K562 (cell line): ENCODE results near the gene CLEC2L. TPM values are rescaled to one million over a fixed set of nuclear protein-coding genes. Genes with fewer than 3 reads are reported as not detected.

Experiments used
- HMG20B ChIP-seq: fragments of 250-450 bp; sonication (Bioruptor Pico); IDR thresholded peaks from 2 replicates; pipeline ENCODE4 v1.5.0; 2021; ENCODE audit warnings: mild to moderate bottlenecking
- MCM3 ChIP-seq: fragments of 450-650 bp; IDR thresholded peaks from 2 replicates; pipeline ENCODE4 v1.6.1; 2016
- MXI1 ChIP-seq: IDR thresholded peaks from 2 replicates; pipeline ENCODE4 v1.6.1; 2011; ENCODE audit warnings: low read depth, mild to moderate bottlenecking, improper control_type of control experiment, low read length
- NR4A1 ChIP-seq, 2 experiments: fragments of 250-450 bp in 1 of 2; fragments of 450-650 bp in 1 of 2; sonication (Bioruptor Pico) in 1 of 2; IDR thresholded peaks; 2 replicates each; pipeline versions ENCODE4 v1.4.0 to v1.6.1; 2016 to 2020; ENCODE audit warnings: mild to moderate bottlenecking in 2 of 2, missing compliant biosample characterization in 1 of 2, missing genetic modification characterization in 1 of 2, moderate library complexity in 1 of 2
- PHB ChIP-seq: fragments of 250-450 bp; sonication (Bioruptor Pico); IDR thresholded peaks from 2 replicates; pipeline ENCODE4 v1.5.0; 2021
- SETDB1 ChIP-seq: IDR thresholded peaks from one replicate; pipeline ENCODE4 v1.6.1; 2012; ENCODE audit warnings: low read length, control low read depth, inconsistent platforms
- ZBTB11 ChIP-seq, 3 experiments: fragments of 200-800 bp in 1 of 3; fragments of 250-450 bp in 1 of 3; fragments of 450-650 bp in 1 of 3; sonication (Bioruptor Pico) in 1 of 3; sonication (Bioruptor generic) in 1 of 3; formaldehyde crosslinking in 1 of 3; IDR thresholded peaks; 2 replicates each; pipeline versions ENCODE4 v1.6.1 to v1.8.0; 2016 to 2022; ENCODE audit warnings: mild to moderate bottlenecking in 2 of 3, missing genetic modification characterization in 2 of 3, missing compliant biosample characterization in 1 of 3, moderate library complexity in 1 of 3
- ZNF551 ChIP-seq: fragments of 250-450 bp; sonication (Bioruptor Pico); IDR thresholded peaks from 2 replicates; pipeline ENCODE4 v1.5.0; 2021; ENCODE audit warnings: mild to moderate bottlenecking, moderate library complexity
- polyA plus RNA-seq, 8 experiments: library from polyadenylated mRNA; depleted of rRNA in 4 of 8; stranded (reverse) in 5 of 8; unstranded in 3 of 8; fragments of >200 nt; fragmentation: Nextera tagmentation in 2 of 8; fragmentation: Illumina TruSeq in 1 of 8; extraction: Ambion mirVana in 2 of 8; extraction: Trizol in 1 of 8; gene quantifications; 2 replicates each; pipeline versions ENCODE4 v1.2.1 to v1.2.3, GENCODE V29; 2011 to 2014; ENCODE audit warnings: inconsistent platforms in 1 of 8, missing spikeins in 1 of 8
- total RNA-seq, 7 experiments: library from RNA; depleted of rRNA in 6 of 7; stranded (reverse); fragments of >200 nt in 6 of 7; fragmentation: Illumina TruSeq in 2 of 7; extraction: Trizol in 2 of 7; gene quantifications; 2 replicates each; pipeline versions ENCODE4 v1.2.1 to v1.2.3, GENCODE V29; 2011 to 2021; ENCODE audit warnings: low replicate concordance in 1 of 7
- TF ChIP-seq, protein P1 (sequence below): sonication (generic); formaldehyde crosslinking; IDR thresholded peaks from 2 replicates; pipeline ENCODE4 v1.4.0; 2020; ENCODE audit warnings: mild to moderate bottlenecking, missing genetic modification reagents
- TF ChIP-seq, protein P2 (sequence below), 2 experiments: fragments of 450-650 bp; formaldehyde crosslinking in 1 of 2; IDR thresholded peaks; 2 replicates each; pipeline versions ENCODE4 v1.4.0 to v1.6.1; 2014 to 2020; ENCODE audit warnings: mild to moderate bottlenecking in 2 of 2, borderline replicate concordance in 1 of 2, low read depth in 1 of 2

The CLEC2L gene
- total and polyA plus RNA-seq, 9 of the 15 experiments (the other 6 are each of a cell fraction or from before 2014, with no cell fraction given): 0.84 to 5.5 (median 1.8) TPM

- TF ChIP-seq HMG20B (CRISPR knock-in tag) (no peak), ZNF551 (CRISPR knock-in tag) (no peak), SETDB1 (no peak), ZBTB11 (CRISPR knock-in tag; IDR thresholded peaks at IDR 0.05) (0 out of 6 replicates have a peak, but pooled peaks of 1 of the 3 experiments have one; percentile 28), PHB (CRISPR knock-in tag) (no peak), MCM3 (no peak), MXI1 (no peak), NR4A1 (CRISPR knock-in tag; IDR thresholded peaks at IDR 0.05) (no peak), NR4A1 (tag; IDR thresholded peaks at IDR 0.05) (0 out of 2 replicates have a peak, but pooled peaks have one; percentile 23)
- TF ChIP-seq, protein P1, sequence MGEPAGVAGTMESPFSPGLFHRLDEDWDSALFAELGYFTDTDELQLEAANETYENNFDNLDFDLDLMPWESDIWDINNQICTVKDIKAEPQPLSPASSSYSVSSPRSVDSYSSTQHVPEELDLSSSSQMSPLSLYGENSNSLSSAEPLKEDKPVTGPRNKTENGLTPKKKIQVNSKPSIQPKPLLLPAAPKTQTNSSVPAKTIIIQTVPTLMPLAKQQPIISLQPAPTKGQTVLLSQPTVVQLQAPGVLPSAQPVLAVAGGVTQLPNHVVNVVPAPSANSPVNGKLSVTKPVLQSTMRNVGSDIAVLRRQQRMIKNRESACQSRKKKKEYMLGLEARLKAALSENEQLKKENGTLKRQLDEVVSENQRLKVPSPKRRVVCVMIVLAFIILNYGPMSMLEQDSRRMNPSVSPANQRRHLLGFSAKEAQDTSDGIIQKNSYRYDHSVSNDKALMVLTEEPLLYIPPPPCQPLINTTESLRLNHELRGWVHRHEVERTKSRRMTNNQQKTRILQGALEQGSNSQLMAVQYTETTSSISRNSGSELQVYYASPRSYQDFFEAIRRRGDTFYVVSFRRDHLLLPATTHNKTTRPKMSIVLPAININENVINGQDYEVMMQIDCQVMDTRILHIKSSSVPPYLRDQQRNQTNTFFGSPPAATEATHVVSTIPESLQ (CRISPR knock-in tag): no peak
- TF ChIP-seq, protein P2, sequence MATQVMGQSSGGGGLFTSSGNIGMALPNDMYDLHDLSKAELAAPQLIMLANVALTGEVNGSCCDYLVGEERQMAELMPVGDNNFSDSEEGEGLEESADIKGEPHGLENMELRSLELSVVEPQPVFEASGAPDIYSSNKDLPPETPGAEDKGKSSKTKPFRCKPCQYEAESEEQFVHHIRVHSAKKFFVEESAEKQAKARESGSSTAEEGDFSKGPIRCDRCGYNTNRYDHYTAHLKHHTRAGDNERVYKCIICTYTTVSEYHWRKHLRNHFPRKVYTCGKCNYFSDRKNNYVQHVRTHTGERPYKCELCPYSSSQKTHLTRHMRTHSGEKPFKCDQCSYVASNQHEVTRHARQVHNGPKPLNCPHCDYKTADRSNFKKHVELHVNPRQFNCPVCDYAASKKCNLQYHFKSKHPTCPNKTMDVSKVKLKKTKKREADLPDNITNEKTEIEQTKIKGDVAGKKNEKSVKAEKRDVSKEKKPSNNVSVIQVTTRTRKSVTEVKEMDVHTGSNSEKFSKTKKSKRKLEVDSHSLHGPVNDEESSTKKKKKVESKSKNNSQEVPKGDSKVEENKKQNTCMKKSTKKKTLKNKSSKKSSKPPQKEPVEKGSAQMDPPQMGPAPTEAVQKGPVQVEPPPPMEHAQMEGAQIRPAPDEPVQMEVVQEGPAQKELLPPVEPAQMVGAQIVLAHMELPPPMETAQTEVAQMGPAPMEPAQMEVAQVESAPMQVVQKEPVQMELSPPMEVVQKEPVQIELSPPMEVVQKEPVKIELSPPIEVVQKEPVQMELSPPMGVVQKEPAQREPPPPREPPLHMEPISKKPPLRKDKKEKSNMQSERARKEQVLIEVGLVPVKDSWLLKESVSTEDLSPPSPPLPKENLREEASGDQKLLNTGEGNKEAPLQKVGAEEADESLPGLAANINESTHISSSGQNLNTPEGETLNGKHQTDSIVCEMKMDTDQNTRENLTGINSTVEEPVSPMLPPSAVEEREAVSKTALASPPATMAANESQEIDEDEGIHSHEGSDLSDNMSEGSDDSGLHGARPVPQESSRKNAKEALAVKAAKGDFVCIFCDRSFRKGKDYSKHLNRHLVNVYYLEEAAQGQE (IDR thresholded peaks at IDR 0.05; ENCODE audit: borderline replicate concordance): peak; percentile 24; the same call in 1 of the 2 replicates
- TF ChIP-seq, protein P2 (CRISPR knock-in tag; IDR thresholded peaks at IDR 0.05; ENCODE audit: low read depth): no peak
Observed at GRCh38 chr7:139548302-139549028, 25.0 kb downstream of the CLEC2L start (continued).
